ENCODE results near the gene SNTN.

- TF ChIP-seq POLR2A (IDR thresholded peaks at IDR 0.05) (no peak), EP300 (IDR thresholded peaks at IDR 0.05) (no peak)
- TF ChIP-seq, protein P1, sequence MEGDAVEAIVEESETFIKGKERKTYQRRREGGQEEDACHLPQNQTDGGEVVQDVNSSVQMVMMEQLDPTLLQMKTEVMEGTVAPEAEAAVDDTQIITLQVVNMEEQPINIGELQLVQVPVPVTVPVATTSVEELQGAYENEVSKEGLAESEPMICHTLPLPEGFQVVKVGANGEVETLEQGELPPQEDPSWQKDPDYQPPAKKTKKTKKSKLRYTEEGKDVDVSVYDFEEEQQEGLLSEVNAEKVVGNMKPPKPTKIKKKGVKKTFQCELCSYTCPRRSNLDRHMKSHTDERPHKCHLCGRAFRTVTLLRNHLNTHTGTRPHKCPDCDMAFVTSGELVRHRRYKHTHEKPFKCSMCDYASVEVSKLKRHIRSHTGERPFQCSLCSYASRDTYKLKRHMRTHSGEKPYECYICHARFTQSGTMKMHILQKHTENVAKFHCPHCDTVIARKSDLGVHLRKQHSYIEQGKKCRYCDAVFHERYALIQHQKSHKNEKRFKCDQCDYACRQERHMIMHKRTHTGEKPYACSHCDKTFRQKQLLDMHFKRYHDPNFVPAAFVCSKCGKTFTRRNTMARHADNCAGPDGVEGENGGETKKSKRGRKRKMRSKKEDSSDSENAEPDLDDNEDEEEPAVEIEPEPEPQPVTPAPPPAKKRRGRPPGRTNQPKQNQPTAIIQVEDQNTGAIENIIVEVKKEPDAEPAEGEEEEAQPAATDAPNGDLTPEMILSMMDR (IDR thresholded peaks at IDR 0.05), result no peak
These were observed 3.0 kb downstream of the SNTN start for GRCh38 chr3:63655519-63655918.
